ENCODE results near the gene RNF212.
"Not testable (repeated sequence)": the region's sequence is repeated elsewhere in the genome, so short reads cannot be mapped to it uniquely, and the experiment has no call there.

Gene RNF212

DNA sequence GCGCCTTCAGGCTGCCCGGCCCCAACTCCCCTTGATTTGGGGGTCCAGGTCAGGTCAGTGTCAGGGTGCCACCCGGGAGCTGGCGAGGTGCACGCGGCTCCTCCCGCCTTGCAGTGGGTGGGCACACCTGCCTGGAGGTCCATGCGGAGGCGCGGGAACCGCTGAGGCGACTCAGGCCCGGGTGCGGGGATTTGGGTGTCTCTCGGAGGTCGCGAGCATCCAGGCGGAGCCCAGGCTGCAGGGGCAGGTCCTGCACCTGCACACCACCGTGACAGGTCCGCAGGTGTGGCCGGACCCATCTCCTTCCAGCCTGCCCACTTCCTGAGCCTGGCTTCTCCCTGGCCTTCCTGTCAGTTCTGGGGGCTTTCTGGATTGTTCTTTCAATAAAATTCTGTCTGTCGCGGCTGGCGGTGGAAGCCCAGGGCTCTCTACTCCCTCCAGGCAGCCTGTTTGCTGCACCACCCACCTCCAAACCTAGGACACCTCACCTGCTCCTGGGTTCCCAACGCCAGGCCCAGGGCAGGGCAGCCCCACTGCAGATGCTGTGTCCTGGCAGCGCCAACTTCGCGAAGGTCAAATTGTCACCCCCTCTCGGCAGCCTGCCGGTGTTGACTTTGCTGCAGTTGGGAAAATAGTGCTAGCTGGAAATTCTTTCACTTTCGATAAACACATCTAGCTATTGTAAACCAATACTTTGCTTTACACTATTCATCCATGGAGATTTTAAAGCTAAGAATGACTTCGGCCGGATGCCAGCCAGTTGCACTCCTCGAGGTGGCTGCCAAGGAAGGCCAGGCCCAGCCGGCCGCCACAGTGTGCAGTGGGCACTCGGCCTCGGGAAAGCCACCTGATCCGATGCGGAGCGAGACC is 66.0 kb downstream of the RNF212 start:
- DNase-seq = no peak

DNA sequence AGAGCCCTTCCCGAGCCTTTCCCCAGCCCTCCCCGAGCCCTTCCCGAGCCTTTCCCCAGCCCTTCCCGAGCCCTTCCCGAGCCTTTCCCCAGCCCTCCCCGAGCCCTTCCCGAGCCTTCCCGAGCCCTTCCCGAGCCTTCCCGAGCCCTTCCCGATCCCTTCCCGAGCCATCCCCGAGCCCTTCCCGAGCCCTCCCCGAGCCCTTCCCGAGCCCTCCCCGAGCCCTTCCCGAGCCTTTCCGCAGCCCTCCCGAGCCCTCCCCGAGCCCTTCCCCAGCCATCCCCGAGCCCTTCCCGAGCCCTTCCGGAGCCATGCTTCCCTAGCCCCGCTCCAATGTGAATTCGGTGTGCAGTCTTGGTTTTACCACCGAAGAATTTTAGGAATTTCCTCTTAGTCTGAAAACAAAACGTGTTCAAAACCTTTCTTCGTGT is 66.8 kb downstream of the RNF212 start:
- not testable (repeated sequence) for DNase-seq

DNA sequence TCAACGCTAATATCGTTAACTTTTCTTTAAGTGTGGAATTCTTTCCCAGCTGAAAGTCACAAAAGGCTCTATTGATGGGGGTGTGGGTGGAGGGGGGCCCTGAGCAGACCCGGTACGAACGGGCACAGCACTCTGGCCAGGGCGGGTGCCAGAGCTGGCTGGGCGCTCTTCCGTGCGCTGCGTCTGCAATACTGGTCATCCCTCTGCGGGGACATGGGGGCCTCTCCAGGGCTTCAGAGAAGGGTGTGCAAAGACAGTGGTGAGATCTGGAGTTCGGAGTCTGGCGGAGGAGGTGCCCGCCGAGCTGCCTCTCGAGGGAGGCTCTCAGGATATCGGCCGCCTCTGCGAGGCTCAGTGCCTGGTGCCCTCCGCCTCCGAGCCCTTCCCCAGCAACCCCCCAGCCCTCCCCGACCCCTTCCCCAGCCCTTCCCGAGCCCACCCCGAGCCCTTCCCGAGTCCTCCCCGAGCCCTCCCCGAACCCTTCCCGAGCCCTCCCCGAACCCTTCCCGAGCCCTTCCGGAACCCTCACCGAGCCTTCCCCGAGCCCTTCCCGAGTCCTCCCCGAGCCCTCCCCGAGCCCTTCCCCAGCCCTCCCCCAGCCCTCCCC is 67.7 kb downstream of the RNF212 start:
- DNase-seq = no peak

- no peak for DNase-seq
Observed at GRCh38 chr4:1045193-1045594, 68.2 kb downstream of the RNF212 start.

DNA sequence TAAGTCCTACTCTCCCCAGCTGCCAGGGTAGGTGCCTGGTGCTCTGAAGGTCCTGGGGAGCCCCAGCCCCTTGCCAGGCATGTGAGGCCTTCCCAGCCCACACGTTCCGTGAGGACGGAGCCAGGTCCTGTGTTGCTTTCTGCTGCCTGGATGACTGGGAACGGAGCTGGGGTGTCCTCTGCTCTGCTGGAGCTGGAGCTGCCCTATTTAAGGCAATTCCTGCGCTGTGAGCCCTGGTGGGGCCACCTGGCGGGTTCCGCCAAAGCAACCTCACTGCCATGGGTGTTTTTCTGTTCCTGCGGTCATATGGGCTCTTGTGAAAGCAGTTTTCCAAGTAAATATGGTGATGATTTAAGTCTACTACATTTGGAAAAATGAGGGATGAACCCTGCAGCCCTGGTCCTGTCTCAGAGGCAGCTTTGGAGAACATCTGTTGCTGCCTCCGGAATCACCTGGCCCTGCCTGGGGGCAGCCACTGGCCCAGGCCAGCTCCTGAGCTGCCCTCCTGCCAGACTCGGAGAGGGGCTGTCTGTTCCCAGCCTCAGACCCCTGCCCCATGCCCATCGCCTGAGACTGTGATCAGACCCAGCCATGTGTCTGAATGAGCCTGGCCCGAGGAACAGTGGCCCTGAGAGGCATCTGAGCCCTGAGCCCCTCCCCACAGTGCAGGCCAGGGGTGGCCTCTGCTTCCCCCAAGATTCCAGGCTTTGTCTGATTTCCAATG is 68.7 kb downstream of the RNF212 start:
- DNase-seq = no peak

DNA sequence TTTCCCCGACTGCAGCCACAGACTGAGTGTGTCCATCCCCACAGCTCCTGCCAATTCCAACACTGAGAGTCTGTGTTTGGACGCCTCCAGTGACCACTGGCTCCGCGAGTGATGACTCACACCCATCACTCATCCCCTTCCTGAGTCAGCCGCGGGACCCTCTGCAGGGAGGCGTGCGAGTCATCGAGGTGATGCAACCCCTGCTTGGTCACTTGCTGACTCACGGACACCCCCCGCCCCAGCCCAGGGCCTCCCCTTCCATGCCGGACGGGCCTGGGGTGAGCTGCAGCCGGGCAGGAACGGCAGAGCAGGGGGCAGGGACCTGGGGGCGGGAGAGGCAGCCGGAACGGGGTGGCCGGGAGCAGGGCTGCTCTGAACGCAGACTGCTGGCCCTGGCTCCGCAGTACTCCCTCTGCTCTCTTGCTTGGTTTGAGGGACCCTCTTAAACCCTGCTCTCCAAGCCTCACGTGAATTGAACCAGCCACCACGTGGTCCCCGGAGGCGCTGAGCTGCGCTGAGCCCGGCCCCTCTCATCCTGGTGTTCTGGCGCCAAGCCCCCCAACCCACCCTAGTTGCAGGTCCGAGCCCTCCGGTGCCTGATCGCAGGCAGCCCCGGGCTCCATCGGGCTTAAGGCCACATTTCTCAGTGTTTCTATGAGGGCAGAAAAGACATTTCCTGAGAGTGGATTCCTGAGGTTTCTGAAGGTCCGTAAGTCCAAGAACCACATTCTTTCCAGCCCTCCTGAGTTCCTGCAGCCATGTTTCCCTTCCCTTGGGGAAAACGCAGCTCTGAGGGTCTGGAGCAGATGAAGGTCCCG is 69.5 kb downstream of the RNF212 start:
- no peak for DNase-seq

DNA sequence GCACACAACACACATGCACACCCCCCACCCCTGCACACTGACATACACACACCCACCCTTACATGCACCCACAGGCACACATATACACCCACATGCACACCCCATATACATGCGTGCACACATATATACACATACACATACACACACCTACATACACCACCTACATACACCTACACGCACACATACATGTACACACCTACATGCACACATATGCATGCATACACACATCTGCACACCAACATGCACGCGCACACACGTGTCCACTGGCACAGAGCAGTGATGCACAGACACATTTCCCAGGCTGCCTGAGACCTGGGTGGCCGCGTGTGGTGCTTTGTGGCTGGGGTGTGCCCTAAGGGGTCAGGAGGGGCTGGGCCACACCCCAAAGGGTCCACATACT is 70.2 kb downstream of the RNF212 start:
- no peak for DNase-seq

DNA sequence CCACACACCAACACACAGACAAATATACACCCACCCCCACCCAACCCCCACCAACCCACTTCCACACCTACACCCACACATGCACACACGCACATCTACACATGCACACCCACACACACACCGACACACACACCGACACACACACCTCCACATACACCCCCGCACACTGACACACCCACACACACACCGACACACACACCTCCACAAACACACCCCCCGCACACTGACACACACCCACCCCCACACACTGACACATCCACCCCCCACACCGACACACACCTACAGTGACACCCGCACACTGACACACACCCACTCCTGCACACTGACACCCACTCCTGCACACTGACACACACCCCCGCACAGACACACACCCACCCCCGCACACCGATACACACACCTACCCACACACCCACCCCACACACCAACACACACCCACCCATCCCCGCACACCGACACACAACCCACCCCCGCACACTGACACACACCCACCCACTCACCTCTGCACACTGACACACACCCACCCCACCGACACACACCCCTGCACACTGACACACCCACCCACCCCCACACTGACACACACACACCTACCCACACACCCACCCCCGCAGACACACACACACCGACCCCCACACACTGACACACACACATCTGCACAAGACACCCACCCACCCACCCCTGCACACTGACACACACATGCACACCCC is 70.9 kb downstream of the RNF212 start:
- DNase-seq = no peak

GRCh38 chr4:1041936-1042330 is 71.4 kb downstream of the RNF212 start:
- DNase-seq = no peak

GRCh38 chr4:1041147-1041935 is 72.0 kb downstream of the RNF212 start:
- no peak for DNase-seq

GRCh38 chr4:1040344-1041146 is 72.8 kb downstream of the RNF212 start:
- DNase-seq = no peak

- DNase-seq = no peak
Observed at GRCh38 chr4:1039493-1040343, 73.6 kb downstream of the RNF212 start.

DNA sequence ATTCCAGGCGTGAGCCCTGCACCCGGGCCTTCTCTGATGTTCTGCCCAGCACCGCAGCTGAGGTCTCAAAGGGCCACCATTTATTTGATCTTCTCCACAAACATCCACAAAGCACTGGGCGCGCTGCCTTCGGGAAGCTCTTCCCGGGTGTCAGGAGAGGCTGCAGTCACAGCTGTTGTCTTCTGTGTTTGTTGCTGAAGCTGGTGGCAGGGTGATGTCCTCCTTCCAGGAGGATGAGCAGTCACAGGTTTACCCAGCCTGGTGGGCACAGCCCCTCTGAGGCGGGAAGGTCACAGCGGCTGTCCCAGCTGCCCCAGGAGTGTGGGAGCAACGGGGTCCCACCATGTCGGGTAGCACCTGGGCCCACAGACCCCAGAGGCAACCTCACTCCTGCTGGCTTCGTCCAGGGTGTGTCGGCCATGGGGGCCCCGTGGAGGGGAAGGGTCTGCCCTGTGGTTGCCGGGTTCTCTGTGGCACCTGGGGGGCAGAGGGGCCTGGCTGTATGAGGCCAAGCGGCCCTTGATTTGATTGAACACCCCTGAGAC is 74.3 kb downstream of the RNF212 start:
- no peak for DNase-seq

- DNase-seq = no peak
Observed at GRCh38 chr4:1036976-1037810, 76.2 kb downstream of the RNF212 start.

GRCh38 chr4:1036095-1036494 is 77.3 kb downstream of the RNF212 start:
- DNase-seq = no peak

DNA sequence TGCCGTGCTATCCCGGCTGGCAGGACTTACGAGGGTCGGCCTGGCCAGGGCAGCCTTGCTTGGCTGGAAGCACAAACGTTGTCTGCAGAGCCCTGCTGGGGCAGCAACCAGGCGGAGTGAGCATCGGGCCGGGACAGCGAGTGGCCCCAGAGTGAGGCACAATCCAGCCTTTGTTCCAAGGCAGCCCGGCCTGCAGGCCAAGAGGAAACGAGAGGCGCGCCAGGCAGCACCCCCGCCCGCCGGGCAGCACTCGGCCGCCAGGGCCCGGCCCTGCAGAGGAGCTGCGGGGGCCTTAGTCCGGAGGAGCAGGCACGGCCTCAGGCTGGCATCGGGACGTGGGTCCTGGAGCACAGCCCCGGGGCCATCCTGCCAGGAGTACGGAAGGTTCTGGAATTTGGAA is 77.9 kb downstream of the RNF212 start:
- DNase-seq = no peak

DNA sequence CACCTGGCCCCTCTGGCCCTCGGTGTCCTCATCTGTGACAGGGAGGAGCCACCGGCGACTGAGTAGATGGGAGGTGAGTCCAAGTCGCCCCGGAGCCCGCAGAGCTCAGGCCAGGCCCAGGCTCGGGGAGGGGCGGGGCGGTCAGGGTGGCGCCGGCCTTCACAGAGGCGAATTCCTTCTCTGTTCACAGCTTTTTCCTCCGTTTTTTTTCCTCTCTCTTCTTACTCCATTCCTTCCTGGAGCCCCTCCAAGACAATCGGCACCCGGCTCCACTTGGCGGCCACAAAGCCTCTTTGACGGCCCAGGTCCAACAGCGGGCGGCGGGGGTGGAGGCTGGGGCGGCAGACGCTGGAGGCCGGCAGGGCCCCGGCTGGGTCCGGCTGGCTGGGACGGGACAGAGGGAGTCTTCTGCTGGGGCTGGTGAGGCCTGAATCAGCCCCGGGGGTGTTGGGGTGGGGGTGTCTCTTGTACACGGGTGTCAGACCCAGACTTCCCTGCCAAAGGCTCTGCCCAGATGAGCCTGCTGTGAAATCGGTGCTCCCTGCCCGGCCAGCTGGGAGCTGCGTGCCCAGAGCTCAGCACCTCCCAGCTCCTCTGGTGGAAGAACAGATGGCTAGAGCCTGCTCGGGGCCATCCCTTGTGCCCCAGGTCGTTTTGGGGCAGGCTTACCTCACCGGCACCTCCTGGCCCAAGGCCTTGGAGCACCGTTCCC is 79.4 kb downstream of the RNF212 start:
- no peak for DNase-seq

- no peak for DNase-seq
Observed at GRCh38 chr4:1032861-1033260, 80.5 kb downstream of the RNF212 start.
